LNCAP (cell line): ENCODE measurements around the gene DRC7.

Experiments
- CTCF ChIP-seq: fragments of 450-650 bp; IDR thresholded peaks from 2 replicates; pipeline ENCODE4 v1.5.1; 2017; ENCODE audit warnings: mild to moderate bottlenecking

The DRC7 gene

GRCh38 chr16:57682809-57683635 is 11.6 kb upstream of the DRC7 start:
- TF ChIP-seq CTCF, result no peak

- no peak for TF ChIP-seq CTCF
Measured at GRCh38 chr16:57683636-57684545, 10.7 kb upstream of the DRC7 start.

GRCh38 chr16:57684626-57685358 is 9.8 kb upstream of the DRC7 start:
- TF ChIP-seq CTCF, result no peak

- no peak for TF ChIP-seq CTCF
Measured at GRCh38 chr16:57685633-57686032, 9.0 kb upstream of the DRC7 start.

GRCh38 chr16:57686577-57686976 is 8.0 kb upstream of the DRC7 start:
- TF ChIP-seq CTCF, result no peak

GRCh38 chr16:57687363-57687929 is 7.2 kb upstream of the DRC7 start:
- TF ChIP-seq CTCF, result no peak

- no peak for TF ChIP-seq CTCF
Measured at GRCh38 chr16:57688487-57688986, 6.1 kb upstream of the DRC7 start.
